HUES48 (cell line): ENCODE data around the gene MAP3K9.

ENCODE experiments used
- H3K27ac ChIP-seq: one replicate; pipeline ENCODE4 v1.7.0; 2013; ENCODE audit warnings: low read depth, low read length, inconsistent platforms
- H3K27me3 ChIP-seq: 2 replicates; pipeline ENCODE4 v1.6.1; 2013; ENCODE audit warnings: mild to moderate bottlenecking, low read length; ENCODE audit not compliant: control insufficient read depth, insufficient read depth
- H3K36me3 ChIP-seq: 2 replicates; pipeline ENCODE4 v1.6.1; 2013; ENCODE audit warnings: low read length; ENCODE audit not compliant: control insufficient read depth, insufficient read depth
- H3K4me1 ChIP-seq: 2 replicates; pipeline ENCODE4 v1.6.1; 2013; ENCODE audit warnings: mild to moderate bottlenecking, low read length; ENCODE audit not compliant: control insufficient read depth, insufficient read depth
- H3K4me3 ChIP-seq: 2 replicates; pipeline ENCODE4 v1.5.1; 2013; ENCODE audit warnings: mild to moderate bottlenecking, low read depth, low read length
- H3K9ac ChIP-seq: 2 replicates; pipeline ENCODE4 v1.6.1; 2013; ENCODE audit warnings: mild to moderate bottlenecking, low read depth, low read length, moderate library complexity
- H3K9me3 ChIP-seq: 2 replicates; pipeline ENCODE4 v1.6.1; 2013; ENCODE audit warnings: low read length; ENCODE audit not compliant: control insufficient read depth, insufficient read depth

MAP3K9 gene

DNA sequence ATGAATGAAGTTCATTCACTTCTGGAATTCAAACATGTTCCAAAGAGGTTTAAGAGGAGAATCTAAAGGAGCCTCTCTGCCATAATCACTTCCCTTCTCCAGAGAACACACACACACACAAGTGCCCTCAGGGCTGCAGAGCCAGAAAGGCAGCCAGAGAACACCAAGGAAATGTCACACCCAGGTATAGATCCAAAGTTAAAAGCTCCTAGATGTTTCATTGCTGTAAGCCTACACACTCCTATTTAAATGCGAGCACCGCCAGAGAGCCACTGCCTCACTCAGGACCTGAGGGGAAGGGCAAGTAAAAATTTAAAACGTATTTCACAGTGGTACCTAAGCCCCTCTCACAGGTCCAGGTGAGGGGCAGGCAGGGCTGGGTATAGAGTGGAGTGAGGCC lies 85.2 kb downstream of the MAP3K9 start:
- peaks cover 13% of the 10 kb centered on the region for H3K36me3 ChIP-seq
- H3K9me3 ChIP-seq = no peaks in the 10 kb centered on the region
- no peak overlapping the region for H3K27ac ChIP-seq
- H3K4me1 ChIP-seq = no peaks in the 10 kb centered on the region
- no peaks in the 10 kb centered on the region for H3K27me3 ChIP-seq
- H3K4me3 ChIP-seq = no peak overlapping the region
- H3K9ac ChIP-seq = no peak overlapping the region

DNA sequence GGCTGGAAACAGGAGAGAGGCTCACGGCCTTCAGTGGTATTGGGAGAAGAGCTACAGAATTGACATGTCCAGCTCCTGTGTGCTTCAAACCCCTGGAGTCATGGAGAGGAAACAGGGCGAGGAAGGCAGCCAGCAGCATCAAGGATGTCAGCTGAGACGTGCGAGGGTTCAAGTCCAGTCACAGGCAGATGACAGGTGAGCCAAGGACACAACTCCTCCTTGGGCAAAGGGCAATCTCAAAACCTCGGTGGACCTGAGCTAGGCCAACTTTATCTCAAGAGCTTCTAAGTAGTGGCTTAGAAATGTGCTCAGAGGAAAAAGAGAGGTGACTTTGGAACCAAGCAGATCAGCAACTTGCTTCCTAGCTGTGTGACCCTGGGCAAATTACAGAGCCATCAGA lies 86.0 kb downstream of the MAP3K9 start:
- H3K9me3 ChIP-seq = no peaks in the 10 kb centered on the region
- H3K27ac ChIP-seq = no peak overlapping the region
- no peak overlapping the region for H3K9ac ChIP-seq
- H3K27me3 ChIP-seq = no peaks in the 10 kb centered on the region
- H3K4me1 ChIP-seq = no peaks in the 10 kb centered on the region
- peaks cover 8% of the 10 kb centered on the region; the same call in 1 of the 2 replicates for H3K36me3 ChIP-seq
- no peak overlapping the region for H3K4me3 ChIP-seq

DNA sequence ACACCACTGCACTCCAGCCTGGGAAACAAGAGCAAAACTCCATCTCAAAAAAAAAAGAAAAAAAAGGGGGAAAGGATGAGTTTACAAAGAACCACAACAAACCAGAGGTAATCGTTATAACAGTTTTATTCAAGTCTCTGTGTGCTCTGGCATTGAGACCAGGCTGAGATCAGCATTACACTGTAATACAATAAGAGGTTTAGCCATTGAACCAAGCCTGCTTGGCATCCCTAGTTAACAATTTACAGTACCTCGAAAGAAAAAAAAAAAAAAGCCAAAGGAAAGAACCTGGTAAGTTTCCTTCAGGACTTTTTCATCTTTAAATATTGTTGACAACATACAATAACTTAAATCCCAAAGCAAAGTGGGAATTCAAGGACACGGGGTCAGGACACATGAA lies 86.9 kb downstream of the MAP3K9 start:
- Histone ChIP-seq H3K27ac (no peak overlapping the region), H3K9ac (no peak overlapping the region), H3K4me3 (no peak overlapping the region), H3K4me1 (no peaks in the 10 kb centered on the region), H3K36me3 (peaks cover 4% of the 10 kb centered on the region; the same call in 1 of the 2 replicates), H3K27me3 (no peaks in the 10 kb centered on the region), H3K9me3 (no peaks in the 10 kb centered on the region)

DNA sequence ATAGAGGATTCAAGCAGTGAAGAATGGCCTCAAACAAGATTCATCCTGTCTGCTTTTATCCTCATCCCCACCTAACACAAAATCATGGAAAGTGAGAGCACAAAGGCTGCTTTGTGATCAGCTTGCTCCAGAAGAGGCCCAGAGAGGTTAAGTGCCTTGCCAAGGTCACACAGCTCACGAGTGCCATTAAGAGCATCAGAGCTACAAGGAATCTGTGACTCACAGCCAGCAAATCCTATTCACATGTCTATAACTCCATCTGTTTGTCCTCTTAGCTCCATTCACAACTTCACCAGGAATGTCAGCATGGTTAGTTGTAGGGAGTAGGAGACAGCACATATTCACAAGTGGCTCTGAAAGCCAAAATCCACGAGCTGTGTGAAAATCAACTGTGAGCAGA lies 87.8 kb downstream of the MAP3K9 start:
- Histone ChIP-seq H3K9ac (no peak overlapping the region), H3K4me1 (no peaks in the 10 kb centered on the region; the same call in 1 of the 2 replicates), H3K9me3 (no peaks in the 10 kb centered on the region), H3K27me3 (no peaks in the 10 kb centered on the region), H3K27ac (no peak overlapping the region), H3K4me3 (no peak overlapping the region), H3K36me3 (no peaks in the 10 kb centered on the region)

DNA sequence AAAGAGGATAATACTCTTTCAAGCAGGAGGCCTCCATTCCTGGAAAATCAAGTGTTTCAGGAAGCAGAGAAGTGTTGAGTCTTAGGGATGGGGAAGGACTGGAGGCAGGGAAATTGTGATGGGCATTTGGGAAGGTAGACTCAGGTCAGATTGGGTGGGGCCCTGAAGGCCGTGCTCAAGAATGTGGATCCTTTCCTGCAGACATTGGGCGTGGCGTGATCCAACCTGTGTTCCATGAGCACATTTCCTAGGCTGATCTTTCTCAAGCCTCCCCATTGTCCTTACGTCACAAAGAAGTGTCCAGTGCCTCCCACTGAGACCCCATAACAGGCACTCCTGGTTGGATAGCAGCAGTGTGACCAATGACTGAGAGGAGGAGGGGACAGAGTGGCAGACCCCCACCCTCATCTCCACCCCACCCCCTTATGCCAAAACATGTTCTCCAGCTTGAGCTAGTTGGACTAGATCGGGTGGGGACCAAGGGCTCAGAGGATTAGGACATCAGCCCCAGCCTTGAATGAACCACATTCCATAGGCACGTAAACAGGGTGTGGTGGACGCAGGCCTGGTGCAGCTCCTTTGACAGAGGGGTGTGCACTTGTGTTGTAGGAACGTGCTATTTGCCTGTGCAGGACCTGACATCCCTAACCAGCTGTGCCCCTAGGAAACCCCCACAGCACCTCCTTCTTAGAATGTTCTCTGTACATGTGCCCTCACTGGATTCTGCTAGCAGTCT lies 90.8 kb downstream of the MAP3K9 start:
- Histone ChIP-seq H3K4me3 (no peak overlapping the region), H3K27me3 (no peaks in the 10 kb centered on the region), H3K27ac (no peak overlapping the region), H3K4me1 (peaks cover 4% of the 10 kb centered on the region), H3K9ac (no peak overlapping the region), H3K9me3 (no peaks in the 10 kb centered on the region), H3K36me3 (no peaks in the 10 kb centered on the region)

- H3K36me3 ChIP-seq = no peaks in the 10 kb centered on the region
- H3K4me3 ChIP-seq = no peak overlapping the region
- peak overlapping the region; percentile 7 for H3K27ac ChIP-seq
- no peak overlapping the region for H3K9ac ChIP-seq
- no peaks in the 10 kb centered on the region for H3K9me3 ChIP-seq
- no peaks in the 10 kb centered on the region for H3K27me3 ChIP-seq
- H3K4me1 ChIP-seq = peaks cover 12% of the 10 kb centered on the region
Measured at GRCh38 chr14:70716958-70717357, 92.4 kb downstream of the MAP3K9 start.

DNA sequence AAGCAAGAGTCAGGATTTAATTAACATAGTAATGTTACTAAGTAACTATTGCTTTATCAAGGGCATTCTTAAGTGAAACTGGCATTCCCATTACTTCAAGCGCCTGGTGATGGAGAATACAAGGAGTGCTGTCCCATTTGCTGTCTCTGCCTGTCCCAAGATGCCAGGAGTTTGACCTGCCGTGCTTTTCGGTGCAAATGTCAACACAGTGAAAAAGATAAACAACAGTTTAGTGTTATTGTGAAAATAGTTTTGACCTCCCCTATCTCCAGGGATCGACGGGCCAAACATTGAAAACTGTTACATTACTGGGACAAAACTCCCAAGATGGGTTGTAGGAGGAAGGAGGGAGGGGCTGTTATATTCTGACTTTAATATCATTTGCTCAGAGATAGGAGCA lies 92.8 kb downstream of the MAP3K9 start:
- Histone ChIP-seq H3K4me1 (peaks cover 12% of the 10 kb centered on the region), H3K27me3 (no peaks in the 10 kb centered on the region), H3K9me3 (no peaks in the 10 kb centered on the region), H3K27ac (peak overlapping the region; percentile 7), H3K4me3 (no peak overlapping the region), H3K9ac (no peak overlapping the region), H3K36me3 (no peaks in the 10 kb centered on the region)

DNA sequence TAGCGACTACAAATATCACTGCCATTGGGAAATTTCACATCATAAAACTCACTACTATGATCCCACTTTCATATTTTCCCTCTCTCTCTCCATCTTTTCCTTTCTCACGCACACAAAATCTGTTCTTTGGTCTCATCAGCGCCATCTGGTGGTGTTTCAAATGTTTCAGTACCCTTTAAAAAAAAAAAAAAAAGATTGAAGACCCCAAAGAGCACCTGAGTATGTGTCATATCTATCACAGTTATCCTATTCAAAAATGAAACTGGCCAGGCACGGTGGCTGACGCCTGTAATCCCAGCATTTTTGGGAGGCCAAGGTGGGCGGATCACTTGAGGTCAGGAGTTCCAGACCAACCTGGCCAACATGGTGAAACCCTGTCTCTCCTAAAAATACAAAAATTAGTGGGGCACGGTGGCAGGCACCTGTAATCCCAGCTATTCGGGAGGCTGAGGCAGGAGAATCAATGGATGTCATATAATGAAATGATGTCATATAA lies 95.2 kb downstream of the MAP3K9 start:
- no peak overlapping the region for H3K9ac ChIP-seq
- H3K27me3 ChIP-seq = no peaks in the 10 kb centered on the region
- no peak overlapping the region for H3K4me3 ChIP-seq
- no peaks in the 10 kb centered on the region for H3K36me3 ChIP-seq
- H3K9me3 ChIP-seq = no peaks in the 10 kb centered on the region
- no peak overlapping the region for H3K27ac ChIP-seq
- H3K4me1 ChIP-seq = peaks cover 25% of the 10 kb centered on the region

GRCh38 chr14:70713511-70713916 lies 95.8 kb downstream of the MAP3K9 start:
- H3K27me3 ChIP-seq = no peaks in the 10 kb centered on the region
- peaks cover 30% of the 10 kb centered on the region for H3K4me1 ChIP-seq
- peak overlapping the region; percentile 59 for H3K27ac ChIP-seq
- H3K36me3 ChIP-seq = no peaks in the 10 kb centered on the region
- H3K9ac ChIP-seq = no peak overlapping the region
- no peaks in the 10 kb centered on the region for H3K9me3 ChIP-seq
- no peak overlapping the region for H3K4me3 ChIP-seq

GRCh38 chr14:70713096-70713495 lies 96.2 kb downstream of the MAP3K9 start:
- H3K4me3 ChIP-seq = no peak overlapping the region
- no peak overlapping the region for H3K27ac ChIP-seq
- peaks cover 34% of the 10 kb centered on the region for H3K4me1 ChIP-seq
- no peak overlapping the region for H3K9ac ChIP-seq
- no peaks in the 10 kb centered on the region for H3K27me3 ChIP-seq
- H3K36me3 ChIP-seq = no peaks in the 10 kb centered on the region
- H3K9me3 ChIP-seq = no peaks in the 10 kb centered on the region

- peaks cover 49% of the 10 kb centered on the region for H3K4me1 ChIP-seq
- no peaks in the 10 kb centered on the region for H3K9me3 ChIP-seq
- H3K36me3 ChIP-seq = no peaks in the 10 kb centered on the region
- no peaks in the 10 kb centered on the region for H3K27me3 ChIP-seq
- H3K27ac ChIP-seq = no peak overlapping the region
- no peak overlapping the region for H3K4me3 ChIP-seq
- no peak overlapping the region for H3K9ac ChIP-seq
Measured at GRCh38 chr14:70711451-70711850, 97.9 kb downstream of the MAP3K9 start.
